HEK293 (cell line): ENCODE data around the gene ARHGAP8.
"Not testable (repeated sequence)": the region's sequence is repeated elsewhere in the genome, so short reads cannot be mapped to it uniquely, and the experiment has no call there.

Experiments used
- TCF7L2 ChIP-seq: IDR thresholded peaks from 2 replicates; pipeline ENCODE4 v1.6.1; 2011; ENCODE audit warnings: low read depth, mild to moderate bottlenecking, inconsistent platforms, low read length, moderate library complexity, borderline replicate concordance
- YY1 ChIP-seq: fragments of 450-650 bp; formaldehyde crosslinking; IDR thresholded peaks from 2 replicates; pipeline ENCODE4 v1.5.1; 2018; ENCODE audit warnings: missing biosample characterization, missing genetic modification characterization
- ZBTB7A ChIP-seq: fragments of 450-650 bp; formaldehyde crosslinking; IDR thresholded peaks from 2 replicates; pipeline ENCODE4 v1.5.1; 2016; ENCODE audit warnings: low read depth, missing biosample characterization, missing genetic modification characterization
- ZNF184 ChIP-seq: fragments of 450-650 bp; IDR thresholded peaks from 2 replicates; pipeline ENCODE4 v1.5.1; 2018; ENCODE audit warnings: missing biosample characterization, mild to moderate bottlenecking, missing genetic modification characterization
- ZNF324 ChIP-seq: fragments of 450-650 bp; formaldehyde crosslinking; IDR thresholded peaks from 2 replicates; pipeline ENCODE4 v1.5.1; 2016; ENCODE audit warnings: missing biosample characterization, missing genetic modification characterization
- ZNF350 ChIP-seq: fragments of 450-650 bp; formaldehyde crosslinking; IDR thresholded peaks from 2 replicates; pipeline ENCODE4 v1.5.0; 2017; ENCODE audit warnings: missing biosample characterization, mild to moderate bottlenecking, missing genetic modification characterization
- ZNF624 ChIP-seq: fragments of 450-650 bp; formaldehyde crosslinking; IDR thresholded peaks from 2 replicates; pipeline ENCODE4 v1.5.1; 2017; ENCODE audit warnings: missing biosample characterization, missing genetic modification characterization
- ZNF837 ChIP-seq: fragments of 450-650 bp; formaldehyde crosslinking; IDR thresholded peaks from 2 replicates; pipeline ENCODE4 v1.5.1; 2016; ENCODE audit warnings: missing biosample characterization, missing genetic modification characterization
- TF ChIP-seq, protein P1 (sequence below): fragments of 450-650 bp; formaldehyde crosslinking; IDR thresholded peaks from 2 replicates; pipeline ENCODE4 v1.5.1; 2016; ENCODE audit warnings: missing biosample characterization, missing genetic modification characterization, low read depth
- TF ChIP-seq, protein P2 (sequence below): fragments of 450-650 bp; formaldehyde crosslinking; IDR thresholded peaks from 2 replicates; pipeline ENCODE4 v1.5.1; 2016; ENCODE audit warnings: missing biosample characterization, missing genetic modification characterization
- TF ChIP-seq, protein P3 (sequence below): fragments of 450-650 bp; formaldehyde crosslinking; IDR thresholded peaks from 2 replicates; pipeline ENCODE4 v1.5.1; 2016; ENCODE audit warnings: missing biosample characterization, missing genetic modification characterization

DNA sequence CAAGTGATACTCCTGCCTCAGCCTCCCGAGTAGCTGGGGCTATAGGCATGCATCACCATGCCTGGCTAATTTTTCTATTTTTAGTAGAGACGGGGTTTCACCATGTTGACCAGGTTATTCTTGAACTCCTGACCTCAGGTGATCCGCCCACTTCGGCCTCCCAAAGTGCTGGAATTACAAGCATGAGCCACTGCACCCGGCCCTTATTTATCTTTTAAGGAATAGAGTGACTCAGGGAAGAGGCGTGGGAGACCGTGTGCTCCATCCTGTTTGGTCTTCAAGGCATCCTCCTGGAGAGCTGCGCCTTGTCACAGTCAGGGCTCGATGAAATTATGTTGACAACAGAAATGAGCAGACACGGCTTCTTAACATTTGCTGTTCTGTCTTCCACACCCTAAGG lies 12.7 kb upstream of the ARHGAP8 start:
- TF ChIP-seq ZNF324 (tag by site-specific recombination); ZBTB7A (tag by site-specific recombination); ZNF624; ZNF837; ZNF184 (tag by site-specific recombination); YY1; TCF7L2; ZNF350 (tag by site-specific recombination): not testable (repeated sequence)
- TF ChIP-seq, protein P1, sequence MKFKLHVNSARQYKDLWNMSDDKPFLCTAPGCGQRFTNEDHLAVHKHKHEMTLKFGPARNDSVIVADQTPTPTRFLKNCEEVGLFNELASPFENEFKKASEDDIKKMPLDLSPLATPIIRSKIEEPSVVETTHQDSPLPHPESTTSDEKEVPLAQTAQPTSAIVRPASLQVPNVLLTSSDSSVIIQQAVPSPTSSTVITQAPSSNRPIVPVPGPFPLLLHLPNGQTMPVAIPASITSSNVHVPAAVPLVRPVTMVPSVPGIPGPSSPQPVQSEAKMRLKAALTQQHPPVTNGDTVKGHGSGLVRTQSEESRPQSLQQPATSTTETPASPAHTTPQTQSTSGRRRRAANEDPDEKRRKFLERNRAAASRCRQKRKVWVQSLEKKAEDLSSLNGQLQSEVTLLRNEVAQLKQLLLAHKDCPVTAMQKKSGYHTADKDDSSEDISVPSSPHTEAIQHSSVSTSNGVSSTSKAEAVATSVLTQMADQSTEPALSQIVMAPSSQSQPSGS (tag by site-specific recombination) = not testable (repeated sequence)
- TF ChIP-seq, protein P2, sequence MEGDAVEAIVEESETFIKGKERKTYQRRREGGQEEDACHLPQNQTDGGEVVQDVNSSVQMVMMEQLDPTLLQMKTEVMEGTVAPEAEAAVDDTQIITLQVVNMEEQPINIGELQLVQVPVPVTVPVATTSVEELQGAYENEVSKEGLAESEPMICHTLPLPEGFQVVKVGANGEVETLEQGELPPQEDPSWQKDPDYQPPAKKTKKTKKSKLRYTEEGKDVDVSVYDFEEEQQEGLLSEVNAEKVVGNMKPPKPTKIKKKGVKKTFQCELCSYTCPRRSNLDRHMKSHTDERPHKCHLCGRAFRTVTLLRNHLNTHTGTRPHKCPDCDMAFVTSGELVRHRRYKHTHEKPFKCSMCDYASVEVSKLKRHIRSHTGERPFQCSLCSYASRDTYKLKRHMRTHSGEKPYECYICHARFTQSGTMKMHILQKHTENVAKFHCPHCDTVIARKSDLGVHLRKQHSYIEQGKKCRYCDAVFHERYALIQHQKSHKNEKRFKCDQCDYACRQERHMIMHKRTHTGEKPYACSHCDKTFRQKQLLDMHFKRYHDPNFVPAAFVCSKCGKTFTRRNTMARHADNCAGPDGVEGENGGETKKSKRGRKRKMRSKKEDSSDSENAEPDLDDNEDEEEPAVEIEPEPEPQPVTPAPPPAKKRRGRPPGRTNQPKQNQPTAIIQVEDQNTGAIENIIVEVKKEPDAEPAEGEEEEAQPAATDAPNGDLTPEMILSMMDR (tag by site-specific recombination) = not testable (repeated sequence)
- TF ChIP-seq, protein P3, sequence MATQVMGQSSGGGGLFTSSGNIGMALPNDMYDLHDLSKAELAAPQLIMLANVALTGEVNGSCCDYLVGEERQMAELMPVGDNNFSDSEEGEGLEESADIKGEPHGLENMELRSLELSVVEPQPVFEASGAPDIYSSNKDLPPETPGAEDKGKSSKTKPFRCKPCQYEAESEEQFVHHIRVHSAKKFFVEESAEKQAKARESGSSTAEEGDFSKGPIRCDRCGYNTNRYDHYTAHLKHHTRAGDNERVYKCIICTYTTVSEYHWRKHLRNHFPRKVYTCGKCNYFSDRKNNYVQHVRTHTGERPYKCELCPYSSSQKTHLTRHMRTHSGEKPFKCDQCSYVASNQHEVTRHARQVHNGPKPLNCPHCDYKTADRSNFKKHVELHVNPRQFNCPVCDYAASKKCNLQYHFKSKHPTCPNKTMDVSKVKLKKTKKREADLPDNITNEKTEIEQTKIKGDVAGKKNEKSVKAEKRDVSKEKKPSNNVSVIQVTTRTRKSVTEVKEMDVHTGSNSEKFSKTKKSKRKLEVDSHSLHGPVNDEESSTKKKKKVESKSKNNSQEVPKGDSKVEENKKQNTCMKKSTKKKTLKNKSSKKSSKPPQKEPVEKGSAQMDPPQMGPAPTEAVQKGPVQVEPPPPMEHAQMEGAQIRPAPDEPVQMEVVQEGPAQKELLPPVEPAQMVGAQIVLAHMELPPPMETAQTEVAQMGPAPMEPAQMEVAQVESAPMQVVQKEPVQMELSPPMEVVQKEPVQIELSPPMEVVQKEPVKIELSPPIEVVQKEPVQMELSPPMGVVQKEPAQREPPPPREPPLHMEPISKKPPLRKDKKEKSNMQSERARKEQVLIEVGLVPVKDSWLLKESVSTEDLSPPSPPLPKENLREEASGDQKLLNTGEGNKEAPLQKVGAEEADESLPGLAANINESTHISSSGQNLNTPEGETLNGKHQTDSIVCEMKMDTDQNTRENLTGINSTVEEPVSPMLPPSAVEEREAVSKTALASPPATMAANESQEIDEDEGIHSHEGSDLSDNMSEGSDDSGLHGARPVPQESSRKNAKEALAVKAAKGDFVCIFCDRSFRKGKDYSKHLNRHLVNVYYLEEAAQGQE = not testable (repeated sequence)
